ENCODE results near the gene OR4D2. TPM values are rescaled to one million over a fixed set of nuclear protein-coding genes. Genes with fewer than 3 reads are reported as not detected.

Gene OR4D2
- total RNA-seq, 1 experiment from 2014 or later, result not detected

DNA sequence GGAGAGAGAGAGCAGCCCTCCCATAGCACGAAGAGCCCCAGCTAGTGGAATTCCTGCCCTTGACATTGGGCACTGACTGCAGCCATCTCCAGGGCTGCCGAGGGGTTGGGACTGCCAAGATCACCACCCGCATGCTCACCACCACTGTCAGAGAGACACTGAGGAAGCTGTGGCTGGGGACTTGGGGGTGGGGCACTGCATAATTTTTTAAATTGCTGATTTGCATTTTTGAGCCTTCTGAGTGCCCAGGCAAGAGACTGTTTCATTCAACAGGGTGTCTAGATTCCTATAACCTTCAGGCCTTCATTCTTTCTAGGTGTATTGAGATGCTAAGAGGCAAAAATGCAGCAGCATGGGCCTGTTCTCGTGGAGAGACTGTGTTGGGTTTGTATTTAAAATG is 16.7 kb downstream of the OR4D2 start:
- Histone ChIP-seq H3F3A (ENCODE audit: low read length, unreplicated experiment) (no peaks in the 10 kb centered on the region), H3K9me2 (replicated peaks; ENCODE audit: low read length) (no peaks in the 10 kb centered on the region), H3K4me1 (ENCODE audit: insufficient read depth, low read length) (peaks cover 8% of the 10 kb centered on the region), H3K9ac (ENCODE audit: low read length) (no peak overlapping the region), H3K9me3 (ENCODE audit: low read length) (no peaks in the 10 kb centered on the region), H3K27ac (ENCODE audit: low read length) (no peak overlapping the region), H3K27me3 (ENCODE audit: low read length) (peaks cover 8% of the 10 kb centered on the region; the same call in 1 of the 2 replicates), H3K79me2 (ENCODE audit: low read length) (no peaks in the 10 kb centered on the region), H3K4me2 (ENCODE audit: low read length) (no peak overlapping the region), H3K4me3 (ENCODE audit: low read length) (no peak overlapping the region), H3K36me3 (ENCODE audit: low read depth, low read length) (no peaks in the 10 kb centered on the region), H2AFZ (ENCODE audit: low read length) (no peak overlapping the region), H4K20me1 (ENCODE audit: low read length) (no peaks in the 10 kb centered on the region)
- DNase-seq, result no peak
- POLR2A ChIA-PET (ENCODE audit: unreplicated experiment), result no interaction called here
- CTCF ChIA-PET, result no interaction called here
- no TSS peak for BruUV-seq (replicated peaks)
- TF ChIP-seq EZH2 (IDR thresholded peaks at IDR 0.05; ENCODE audit: low read length, unreplicated experiment) (no peak), CTCF (conservative IDR thresholded peaks at IDR 0.05; ENCODE audit: low read depth, low read length) (no peak), EZH2phosphoT487 (IDR thresholded peaks at IDR 0.05; ENCODE audit: borderline replicate concordance, low read length) (no peak)
- ATAC-seq, result no peak
- intact Hi-C loops (cut with micrococcal nuclease), result loop anchor here (10.0 kb wide), 1 partner anchor 579 kb away; no protein-coding TSS in a partner anchor

DNA sequence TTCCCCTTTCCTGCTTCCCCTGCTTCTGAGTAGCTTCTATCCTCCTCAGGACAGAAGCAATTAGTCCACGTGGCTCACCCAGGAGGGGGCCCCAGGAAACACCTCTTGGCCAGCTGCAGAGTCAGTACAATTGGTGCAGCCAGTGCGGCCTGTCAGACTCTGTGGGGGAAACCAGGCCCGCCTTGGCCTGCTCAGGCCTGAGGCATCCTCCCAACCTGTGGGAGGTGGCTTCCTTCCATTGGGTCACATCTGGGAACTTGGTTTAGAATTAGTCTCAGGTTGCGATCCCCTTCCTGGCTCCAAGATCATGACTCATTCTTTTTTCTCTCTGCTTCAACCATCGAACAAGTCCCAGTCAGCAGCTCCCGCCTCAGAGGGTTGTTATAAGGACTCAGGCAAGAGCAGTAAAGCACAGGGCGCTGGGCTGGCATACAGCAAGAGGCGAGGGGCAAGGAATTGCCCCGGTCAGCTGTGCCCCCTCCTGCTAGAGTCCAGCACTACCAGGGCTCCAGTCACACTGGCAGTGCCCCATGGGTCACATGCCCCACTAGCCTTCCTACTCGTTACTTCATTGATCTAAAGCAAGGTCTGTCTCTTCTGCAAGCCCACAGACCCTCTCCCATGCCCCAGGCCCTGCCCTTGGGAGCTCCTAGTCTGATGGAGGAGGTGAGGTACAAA is 17.7 kb downstream of the OR4D2 start:
- Histone ChIP-seq H4K20me1 (ENCODE audit: low read length) (no peaks in the 10 kb centered on the region), H3K36me3 (ENCODE audit: low read depth, low read length) (no peaks in the 10 kb centered on the region), H3K4me1 (ENCODE audit: insufficient read depth, low read length) (peaks cover 12% of the 10 kb centered on the region), H3K27me3 (ENCODE audit: low read length) (peaks cover 8% of the 10 kb centered on the region; the same call in 1 of the 2 replicates), H3K27ac (ENCODE audit: low read length) (no peak overlapping the region), H3F3A (ENCODE audit: low read length, unreplicated experiment) (no peaks in the 10 kb centered on the region), H3K9me2 (replicated peaks; ENCODE audit: low read length) (no peaks in the 10 kb centered on the region), H3K4me2 (ENCODE audit: low read length) (peak overlapping the region; percentile 16; the same call in 1 of the 2 replicates), H3K4me3 (ENCODE audit: low read length) (no peak overlapping the region), H2AFZ (ENCODE audit: low read length) (no peak overlapping the region; the same call in 1 of the 2 replicates), H3K9ac (ENCODE audit: low read length) (no peak overlapping the region), H3K9me3 (ENCODE audit: low read length) (no peaks in the 10 kb centered on the region), H3K79me2 (ENCODE audit: low read length) (no peaks in the 10 kb centered on the region)
- TF ChIP-seq EZH2 (IDR thresholded peaks at IDR 0.05; ENCODE audit: low read length, unreplicated experiment), result no peak
- peak; percentile 89 for ATAC-seq
- ChIA-PET CTCF (interaction anchor here (0.9 kb wide), 1 partner anchor 12 kb away, joined by 5 read pairs; no protein-coding TSS in a partner anchor), POLR2A (ENCODE audit: unreplicated experiment) (no interaction called here)
- intact Hi-C loops (cut with micrococcal nuclease), result loop anchor here (10.0 kb wide), 1 partner anchor 580 kb away; no protein-coding TSS in a partner anchor
- DNase-seq, result peak; percentile 81
- BruUV-seq (replicated peaks), result no TSS peak

DNA sequence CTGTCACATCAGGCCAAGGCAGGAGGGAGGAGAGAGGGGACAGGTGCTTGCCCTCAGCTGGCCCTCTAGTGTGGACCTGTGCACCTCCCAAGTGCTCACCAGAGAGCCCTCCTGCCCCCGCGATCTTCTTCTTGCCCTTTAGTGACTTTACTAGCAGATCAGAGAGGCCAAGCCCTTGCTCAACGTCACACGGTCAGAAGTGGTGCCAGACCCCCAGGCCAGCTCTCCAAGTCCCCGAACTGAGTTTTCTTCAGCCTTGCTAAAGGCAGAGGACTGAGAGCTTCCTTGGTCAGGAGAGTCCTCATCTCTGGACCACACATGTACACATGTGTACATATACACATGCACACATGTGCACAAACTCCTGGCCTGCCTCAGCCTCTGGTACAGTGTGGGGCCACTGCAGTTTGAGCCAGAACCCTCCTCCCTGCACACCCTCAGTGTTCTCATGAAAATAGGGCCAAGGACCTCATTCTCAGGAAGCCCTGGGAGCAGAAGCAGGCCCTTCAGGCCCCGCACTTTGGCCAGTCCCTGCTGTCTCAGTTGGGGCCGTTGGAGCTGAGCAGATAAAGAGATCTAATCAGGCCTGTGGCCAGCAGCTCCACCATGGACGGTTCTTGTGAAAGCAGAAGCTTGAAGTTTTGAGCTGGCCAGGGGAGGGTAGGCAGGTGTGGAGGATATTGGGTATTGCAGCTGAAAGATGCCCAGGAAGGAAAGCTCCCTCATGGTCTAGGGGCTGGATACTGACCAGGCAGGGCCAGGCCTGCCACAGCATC is 18.4 kb downstream of the OR4D2 start:
- no peaks in the 10 kb centered on the region for H3K36me3 ChIP-seq (ENCODE audit: low read depth, low read length)
- intact Hi-C loops (cut with micrococcal nuclease), result loop anchor here (10.0 kb wide), 1 partner anchor 580 kb away; no protein-coding TSS in a partner anchor
- no peak for DNase-seq
- no peak overlapping the region for H3K4me3 ChIP-seq (ENCODE audit: low read length)
- H3K79me2 ChIP-seq (ENCODE audit: low read length), result no peaks in the 10 kb centered on the region
- peaks cover 8% of the 10 kb centered on the region; the same call in 1 of the 2 replicates for H3K27me3 ChIP-seq (ENCODE audit: low read length)
- H3K27ac ChIP-seq (ENCODE audit: low read length), result no peak overlapping the region
- POLR2A ChIA-PET (ENCODE audit: unreplicated experiment), result no interaction called here
- no peaks in the 10 kb centered on the region for H3K9me3 ChIP-seq (ENCODE audit: low read length)
- ATAC-seq, result no peak
- H3K4me2 ChIP-seq (ENCODE audit: low read length), result peak overlapping the region; percentile 16; the same call in 1 of the 2 replicates
- CTCF ChIA-PET, result interaction anchor here (0.9 kb wide), 1 partner anchor 12 kb away, joined by 5 read pairs; no protein-coding TSS in a partner anchor
- H3K9me2 ChIP-seq (replicated peaks; ENCODE audit: low read length), result no peaks in the 10 kb centered on the region
- no peak overlapping the region for H3K9ac ChIP-seq (ENCODE audit: low read length)
- H2AFZ ChIP-seq (ENCODE audit: low read length), result no peak overlapping the region
- H4K20me1 ChIP-seq (ENCODE audit: low read length), result no peaks in the 10 kb centered on the region
- peaks cover 18% of the 10 kb centered on the region for H3K4me1 ChIP-seq (ENCODE audit: insufficient read depth, low read length)
- H3F3A ChIP-seq (ENCODE audit: low read length, unreplicated experiment), result no peaks in the 10 kb centered on the region
- TF ChIP-seq EZH2phosphoT487 (IDR thresholded peaks at IDR 0.05; ENCODE audit: borderline replicate concordance, low read length), result no peak
- no peak for TF ChIP-seq CTCF (conservative IDR thresholded peaks at IDR 0.05; ENCODE audit: low read depth, low read length)
- no TSS peak for BruUV-seq (replicated peaks)

All from PC-3 (cell line).